Uterus (tissue), 4 donors: ENCODE results near the gene SETD1A. TPM values are rescaled to one million over a fixed set of nuclear protein-coding genes. Genes with fewer than 3 reads are reported as not detected.
A peak's percentile ranks its signal among the peaks of the same experiment; 100 is the strongest.

ENCODE experiments used
- DNase-seq, 2 donors: peaks; one replicate each; pipeline ENCODE4 v3.0.0-alpha.2; 2019 to 2020
- H3K27ac ChIP-seq, 2 donors: fragments of 200-600 bp; sonication (generic); 1 replicate in 1 of 2; 2 replicates in 1 of 2; pipeline ENCODE4 v1.5.1; 2016 to 2018
- H3K27me3 ChIP-seq, 2 donors: fragments of 200-600 bp; sonication (generic); one replicate each; pipeline ENCODE4 v1.5.1; 2018 to 2019; ENCODE audit warnings: control low read depth in 1 of 2
- H3K36me3 ChIP-seq, 2 donors: fragments of 200-600 bp; sonication (generic); one replicate each; pipeline ENCODE4 v1.5.1; 2019; ENCODE audit warnings: control low read depth in 1 of 2
- H3K4me1 ChIP-seq, 2 donors: fragments of 200-600 bp; sonication (generic); one replicate each; pipeline ENCODE4 v1.5.1; 2018 to 2019; ENCODE audit warnings: control low read depth in 1 of 2
- H3K4me3 ChIP-seq, 2 donors: fragments of 200-600 bp; sonication (generic); 1 replicate in 1 of 2; 2 replicates in 1 of 2; pipeline ENCODE4 v1.5.1; 2018 to 2019; ENCODE audit warnings: mild to moderate bottlenecking in 1 of 2
- H3K9me3 ChIP-seq, 2 donors: fragments of 200-600 bp; sonication (generic); one replicate each; pipeline ENCODE4 v1.5.1; 2019; ENCODE audit warnings: control low read depth in 1 of 2
- POLR2A ChIP-seq, 2 donors: fragments of 450-650 bp; IDR thresholded peaks; one replicate each; pipeline ENCODE4 v1.6.1; 2016; ENCODE audit warnings: antibody characterized with exemption in 2 of 2, mild to moderate bottlenecking in 1 of 2, moderate library complexity in 1 of 2
- intact Hi-C: fragments of 100-400 bp; cut with DNase I; formaldehyde crosslinking; loops from one replicate; pipeline ENCODE4 v1.15.1; 2023; ENCODE audit warnings: low total_unique reads
- total RNA-seq, 4 donors: library from RNA; depleted of rRNA in 3 of 4; stranded (reverse); fragments of >200 nt in 3 of 4; gene quantifications; one replicate each; pipeline versions ENCODE4 v1.1.0 to v1.2.4, GENCODE V29; 2014 to 2023
- TF ChIP-seq, protein P1 (sequence below), 4 experiments: fragments of 200-600 bp in 2 of 4; fragments of 450-650 bp in 2 of 4; sonication (generic) in 2 of 4; IDR thresholded peaks; one replicate each; pipeline ENCODE4 v1.5.1; 2016 to 2019; ENCODE audit warnings: antibody characterized with exemption in 4 of 4, mild to moderate bottlenecking in 2 of 4, moderate library complexity in 1 of 4
- donor health status: DM: yes; HTN: yes; CAD: no.

SETD1A gene
- total RNA-seq, 4 donors from 2014 or later = 2.1 to 31.7 (median 3.5) TPM

DNA sequence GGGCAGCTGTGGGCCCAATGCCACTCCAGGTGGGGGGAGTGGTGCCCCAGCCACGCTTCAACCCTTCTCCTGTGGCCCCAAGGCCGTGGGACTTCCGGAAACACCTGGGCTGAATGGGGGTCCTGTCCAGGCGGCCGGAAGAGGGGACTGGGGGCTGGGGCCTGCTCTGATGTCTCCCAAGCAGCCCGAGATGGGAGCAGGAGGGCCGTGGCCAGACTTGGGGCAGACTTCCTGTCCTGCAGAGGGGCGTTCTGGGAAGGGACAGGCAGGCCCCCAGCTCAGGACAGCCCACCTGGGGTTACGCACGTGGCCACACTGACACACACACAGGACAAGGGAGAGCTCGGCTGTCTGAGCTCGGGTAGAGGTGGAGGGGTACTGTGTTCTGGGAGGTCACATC, 32.6 kb downstream of the SETD1A start:
- Histone ChIP-seq H3K36me3 (no peaks in the 10 kb centered on the region), H3K9me3 (no peaks in the 10 kb centered on the region), H3K27me3 (no peaks in the 10 kb centered on the region), H3K4me1 (peaks cover 0 to 7% of the 10 kb centered on the region in 2 donors), H3K4me3 (no peak overlapping the region), H3K27ac (no peak overlapping the region)
- no peak for DNase-seq
- TF ChIP-seq, protein P1, sequence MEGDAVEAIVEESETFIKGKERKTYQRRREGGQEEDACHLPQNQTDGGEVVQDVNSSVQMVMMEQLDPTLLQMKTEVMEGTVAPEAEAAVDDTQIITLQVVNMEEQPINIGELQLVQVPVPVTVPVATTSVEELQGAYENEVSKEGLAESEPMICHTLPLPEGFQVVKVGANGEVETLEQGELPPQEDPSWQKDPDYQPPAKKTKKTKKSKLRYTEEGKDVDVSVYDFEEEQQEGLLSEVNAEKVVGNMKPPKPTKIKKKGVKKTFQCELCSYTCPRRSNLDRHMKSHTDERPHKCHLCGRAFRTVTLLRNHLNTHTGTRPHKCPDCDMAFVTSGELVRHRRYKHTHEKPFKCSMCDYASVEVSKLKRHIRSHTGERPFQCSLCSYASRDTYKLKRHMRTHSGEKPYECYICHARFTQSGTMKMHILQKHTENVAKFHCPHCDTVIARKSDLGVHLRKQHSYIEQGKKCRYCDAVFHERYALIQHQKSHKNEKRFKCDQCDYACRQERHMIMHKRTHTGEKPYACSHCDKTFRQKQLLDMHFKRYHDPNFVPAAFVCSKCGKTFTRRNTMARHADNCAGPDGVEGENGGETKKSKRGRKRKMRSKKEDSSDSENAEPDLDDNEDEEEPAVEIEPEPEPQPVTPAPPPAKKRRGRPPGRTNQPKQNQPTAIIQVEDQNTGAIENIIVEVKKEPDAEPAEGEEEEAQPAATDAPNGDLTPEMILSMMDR (IDR thresholded peaks at IDR 0.05) = no peak
- no peak for TF ChIP-seq POLR2A (IDR thresholded peaks at IDR 0.05)
- intact Hi-C loops = no loop called here

DNA sequence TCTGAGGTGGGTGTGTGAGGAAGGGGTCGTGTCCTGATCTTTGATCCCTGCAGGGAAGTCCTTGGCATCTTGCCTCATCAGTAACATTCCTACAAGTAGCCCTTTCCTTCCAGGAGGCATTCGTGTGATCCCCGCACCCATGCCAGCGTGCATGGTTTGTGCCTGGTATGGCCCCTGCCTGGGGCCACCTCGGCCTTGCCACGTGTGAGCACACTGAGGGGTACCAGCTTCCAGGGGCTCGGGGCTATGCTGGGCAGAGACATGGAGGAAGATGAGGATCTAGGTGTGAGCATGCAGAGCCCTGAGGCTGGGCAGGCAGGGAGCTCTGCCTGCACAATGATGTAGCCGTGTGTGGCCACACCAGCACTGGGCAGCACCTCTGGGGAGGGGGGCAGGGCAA, 33.5 kb downstream of the SETD1A start:
- TF ChIP-seq POLR2A (IDR thresholded peaks at IDR 0.05) = no peak
- TF ChIP-seq, protein P1 (IDR thresholded peaks at IDR 0.05) = no peak
- no peak overlapping the region for H3K27ac ChIP-seq
- no peaks in the 10 kb centered on the region for H3K9me3 ChIP-seq
- H3K36me3 ChIP-seq = no peaks in the 10 kb centered on the region
- intact Hi-C loops = no loop called here
- no peaks in the 10 kb centered on the region for H3K4me1 ChIP-seq
- H3K4me3 ChIP-seq = no peak overlapping the region
- no peaks in the 10 kb centered on the region for H3K27me3 ChIP-seq
- DNase-seq = no peak

DNA sequence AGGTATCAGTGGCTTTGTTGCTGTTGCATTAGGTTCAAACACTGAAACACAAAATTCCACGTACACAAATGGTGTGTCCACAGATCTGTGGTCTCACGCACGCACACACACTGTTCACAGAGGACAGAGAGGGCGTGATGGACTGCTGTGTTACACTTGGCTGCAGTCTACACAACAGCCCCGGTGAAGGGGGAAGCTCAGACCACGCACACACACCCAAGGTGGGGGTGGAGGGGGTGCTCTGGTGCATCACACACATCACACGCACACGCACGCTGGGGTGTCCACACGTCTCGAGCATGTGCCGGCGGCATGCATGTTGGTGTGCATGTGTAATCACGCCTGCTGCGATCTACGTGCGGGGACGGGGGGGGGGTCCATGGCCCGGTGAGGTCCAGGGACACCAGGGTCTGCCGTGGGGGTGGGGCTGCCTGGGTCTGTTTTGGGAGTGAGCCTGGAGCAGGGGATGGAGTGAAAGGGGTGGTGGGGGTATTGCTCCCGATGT, 34.8 kb downstream of the SETD1A start:
- DNase-seq = no peak
- no peak for TF ChIP-seq POLR2A (IDR thresholded peaks at IDR 0.05)
- intact Hi-C loops = no loop called here
- Histone ChIP-seq H3K27ac (no peak overlapping the region), H3K27me3 (no peaks in the 10 kb centered on the region), H3K4me3 (no peak overlapping the region), H3K4me1 (no peaks in the 10 kb centered on the region), H3K36me3 (no peaks in the 10 kb centered on the region), H3K9me3 (no peaks in the 10 kb centered on the region)

DNA sequence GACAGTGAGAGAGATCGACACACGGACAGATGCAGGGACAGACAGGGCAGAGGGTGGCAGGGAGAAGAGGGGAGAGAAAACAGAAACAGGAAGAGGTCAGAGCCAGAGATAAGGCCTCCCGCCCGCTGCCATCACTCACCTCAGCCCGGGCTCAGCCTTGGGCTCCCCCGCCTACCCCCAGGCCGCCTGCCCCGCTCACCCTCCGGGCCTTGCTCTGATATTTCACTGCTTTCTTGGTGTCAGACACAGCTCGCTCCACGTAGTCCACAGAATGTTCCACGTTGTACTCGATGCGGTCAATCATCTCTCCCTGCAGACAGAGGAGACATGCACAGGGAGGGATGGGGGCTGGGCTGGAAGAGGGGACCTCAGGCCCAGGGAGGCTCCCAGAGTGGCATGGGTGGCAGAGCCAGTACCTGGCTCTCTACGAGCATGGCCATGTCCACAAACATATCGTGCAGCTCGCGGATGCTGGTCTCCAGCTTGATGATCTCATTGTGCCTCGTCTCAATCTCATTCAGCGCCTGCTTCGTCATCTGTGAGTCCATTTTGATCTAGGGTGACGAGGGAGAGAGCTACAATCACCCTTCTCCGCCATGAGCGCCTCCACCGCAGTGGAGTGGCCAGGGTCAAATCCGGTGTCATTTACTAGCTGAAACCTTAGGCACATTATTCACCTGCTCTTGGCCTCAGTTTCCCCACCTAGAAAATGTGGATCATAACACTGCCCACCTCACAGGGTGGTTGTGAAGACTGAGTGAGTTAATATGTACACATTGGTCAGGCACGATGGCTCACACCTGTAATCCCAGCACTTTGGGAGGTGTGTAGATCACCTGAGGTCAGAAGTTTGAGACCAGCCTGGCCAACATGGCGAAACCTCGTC, 35.6 kb downstream of the SETD1A start:
- H3K9me3 ChIP-seq = no peaks in the 10 kb centered on the region
- DNase-seq = no peak
- intact Hi-C loops = no loop called here
- H3K27me3 ChIP-seq = no peaks in the 10 kb centered on the region
- TF ChIP-seq POLR2A (IDR thresholded peaks at IDR 0.05) = no peak
- TF ChIP-seq, protein P1 (IDR thresholded peaks at IDR 0.05) = no peak
- no peaks in the 10 kb centered on the region for H3K4me1 ChIP-seq
- no peak overlapping the region for H3K4me3 ChIP-seq
- no peak overlapping the region for H3K27ac ChIP-seq
- no peaks in the 10 kb centered on the region for H3K36me3 ChIP-seq

DNA sequence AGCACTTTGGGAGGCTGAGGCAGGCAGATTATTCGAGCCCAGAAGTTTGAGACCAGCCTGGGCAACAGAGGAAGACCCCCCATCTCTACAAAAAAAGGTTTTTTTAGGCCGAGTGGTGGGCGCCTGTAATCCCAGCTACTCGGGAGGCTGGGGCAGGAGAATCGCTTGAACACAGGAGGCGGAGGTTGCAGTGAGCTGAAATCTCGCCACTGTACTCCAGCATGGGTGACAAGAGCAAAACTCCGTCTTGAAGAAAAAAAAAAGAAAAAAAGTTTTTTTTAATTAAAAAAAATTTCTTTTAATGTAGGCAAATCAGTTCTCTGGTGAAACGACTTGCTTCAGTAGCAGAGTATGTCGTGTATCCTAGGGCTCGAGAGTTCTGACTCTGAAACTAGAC, 38.4 kb downstream of the SETD1A start:
- Histone ChIP-seq H3K27ac (peak overlapping the region; percentile 70 to 94), H3K4me3 (no peak overlapping the region)
- intact Hi-C loops = no loop called here

More for the DNA sequence above, 38.4 kb downstream of the SETD1A start:
- TF ChIP-seq, protein P1 (IDR thresholded peaks at IDR 0.05) = no peak
- no peak for TF ChIP-seq POLR2A (IDR thresholded peaks at IDR 0.05)
- no peak for DNase-seq
- no peaks in the 10 kb centered on the region for H3K4me1 ChIP-seq
- H3K36me3 ChIP-seq = no peaks in the 10 kb centered on the region
- no peaks in the 10 kb centered on the region for H3K27me3 ChIP-seq
- no peaks in the 10 kb centered on the region for H3K9me3 ChIP-seq
